ENCODE data around the gene TSC1. TPM values are rescaled to one million over a fixed set of nuclear protein-coding genes. Genes with fewer than 3 reads are reported as not detected.

Gene TSC1
- total RNA-seq, 3 donors from 2014 or later: 34.6 to 53.4 (median 52.3) TPM

- intact Hi-C loops (cut with DNase I, micrococcal nuclease): no loop called here
- Histone ChIP-seq H3K4me1 (ENCODE audit: low read depth) (no peaks in the 10 kb centered on the region), H3K36me3 (ENCODE audit: low read depth) (no peaks in the 10 kb centered on the region), H3K9me3 (no peaks in the 10 kb centered on the region), H3K4me3 (no peak overlapping the region)
- TF ChIP-seq CTCF (IDR thresholded peaks at IDR 0.05): no peak
- DNase-seq: no peak
- no peak for ATAC-seq
These were observed 81.3 kb downstream of the TSC1 start for GRCh38 chr9:132863096-132863495.

GRCh38 chr9:132862533-132862932, 81.9 kb downstream of the TSC1 start:
- no peaks in the 10 kb centered on the region for H3K9me3 ChIP-seq
- ATAC-seq (no peak), DNase-seq (no peak)
- intact Hi-C loops (cut with DNase I, micrococcal nuclease): no loop called here
- no peaks in the 10 kb centered on the region for H3K4me1 ChIP-seq (ENCODE audit: low read depth)
- H3K36me3 ChIP-seq (ENCODE audit: low read depth): no peaks in the 10 kb centered on the region
- H3K4me3 ChIP-seq: no peak overlapping the region
- TF ChIP-seq CTCF (IDR thresholded peaks at IDR 0.05): no peak

- Histone ChIP-seq H3K4me3 (no peak overlapping the region), H3K36me3 (ENCODE audit: low read depth) (no peaks in the 10 kb centered on the region), H3K4me1 (ENCODE audit: low read depth) (no peaks in the 10 kb centered on the region), H3K9me3 (no peaks in the 10 kb centered on the region)
- intact Hi-C loops (cut with DNase I, micrococcal nuclease): no loop called here
- TF ChIP-seq CTCF (IDR thresholded peaks at IDR 0.05): no peak
- no peak for ATAC-seq
- no peak for DNase-seq
These were observed 82.8 kb downstream of the TSC1 start for GRCh38 chr9:132861666-132862065.

- H3K9me3 ChIP-seq: no peaks in the 10 kb centered on the region
- no peak for ATAC-seq
- DNase-seq: no peak
- intact Hi-C loops (cut with DNase I, micrococcal nuclease): no loop called here
- no peaks in the 10 kb centered on the region for H3K4me1 ChIP-seq (ENCODE audit: low read depth)
- H3K36me3 ChIP-seq (ENCODE audit: low read depth): no peaks in the 10 kb centered on the region
- TF ChIP-seq CTCF (IDR thresholded peaks at IDR 0.05): no peak
- H3K4me3 ChIP-seq: no peak overlapping the region
These were observed 85.7 kb downstream of the TSC1 start for GRCh38 chr9:132858751-132859150.

GRCh38 chr9:132857616-132858342, 86.6 kb downstream of the TSC1 start:
- TF ChIP-seq CTCF (IDR thresholded peaks at IDR 0.05): no peak
- H3K36me3 ChIP-seq (ENCODE audit: low read depth): no peaks in the 10 kb centered on the region
- ATAC-seq: peak; percentile 29
- no peaks in the 10 kb centered on the region for H3K9me3 ChIP-seq
- H3K4me1 ChIP-seq (ENCODE audit: low read depth): no peaks in the 10 kb centered on the region
- no peak overlapping the region for H3K4me3 ChIP-seq
- DNase-seq: peak in 1 of 3 donors; percentile 50
- intact Hi-C loops (cut with DNase I, micrococcal nuclease): no loop called here

All from mucosa of descending colon (tissue), 3 donors.